DMS 273 (cell line): ENCODE measurements around the gene CKAP5.
"Not testable (repeated sequence)": the region's sequence is repeated elsewhere in the genome, so short reads cannot be mapped to it uniquely, and the experiment has no call there.

Experiments used
- DNase-seq: peaks from one replicate; lab custom pipeline; 2025; ENCODE audit not compliant: unreplicated experiment; lab: John Stamatoyannopoulos, UW

The CKAP5 gene

DNA sequence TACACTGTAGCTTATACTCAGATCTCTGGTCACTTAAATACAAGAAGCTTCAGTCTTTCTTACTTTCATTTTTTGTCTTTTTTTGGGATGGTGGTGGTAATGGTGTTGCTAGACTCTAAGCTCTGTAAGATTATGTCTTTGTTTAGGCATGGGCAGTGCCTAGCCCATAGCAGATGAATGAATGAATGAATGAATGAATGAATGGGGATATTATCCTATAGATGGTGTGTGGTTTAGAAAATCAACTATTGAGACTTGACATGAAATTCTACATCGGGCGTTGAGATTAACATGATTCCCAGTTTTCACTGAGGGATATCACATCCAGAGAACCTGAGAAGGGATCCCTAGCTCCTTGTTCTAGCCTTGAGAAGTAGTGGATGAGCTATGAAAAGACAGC lies 9.8 kb upstream of the CKAP5 start:
- DNase-seq: no peak

DNA sequence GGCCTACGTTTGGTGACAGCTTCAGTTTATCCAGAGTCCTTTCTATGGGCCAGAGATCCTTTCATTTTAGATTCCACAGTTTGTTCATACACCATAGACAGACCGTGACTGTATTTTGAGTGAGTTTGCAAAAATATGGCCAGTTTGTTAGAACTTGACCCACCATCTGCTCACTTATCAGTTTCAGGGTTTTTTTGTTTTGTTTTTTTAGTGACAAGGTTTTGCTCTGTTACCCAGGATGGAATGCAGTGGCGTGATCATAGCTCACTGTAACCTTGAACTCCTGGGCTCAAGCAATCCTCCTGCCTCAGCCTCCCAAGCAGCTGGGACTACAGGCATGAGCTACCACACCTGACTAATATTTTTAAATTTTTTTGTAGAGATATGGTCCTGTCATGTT lies 9.1 kb upstream of the CKAP5 start:
- DNase-seq: no peak

DNA sequence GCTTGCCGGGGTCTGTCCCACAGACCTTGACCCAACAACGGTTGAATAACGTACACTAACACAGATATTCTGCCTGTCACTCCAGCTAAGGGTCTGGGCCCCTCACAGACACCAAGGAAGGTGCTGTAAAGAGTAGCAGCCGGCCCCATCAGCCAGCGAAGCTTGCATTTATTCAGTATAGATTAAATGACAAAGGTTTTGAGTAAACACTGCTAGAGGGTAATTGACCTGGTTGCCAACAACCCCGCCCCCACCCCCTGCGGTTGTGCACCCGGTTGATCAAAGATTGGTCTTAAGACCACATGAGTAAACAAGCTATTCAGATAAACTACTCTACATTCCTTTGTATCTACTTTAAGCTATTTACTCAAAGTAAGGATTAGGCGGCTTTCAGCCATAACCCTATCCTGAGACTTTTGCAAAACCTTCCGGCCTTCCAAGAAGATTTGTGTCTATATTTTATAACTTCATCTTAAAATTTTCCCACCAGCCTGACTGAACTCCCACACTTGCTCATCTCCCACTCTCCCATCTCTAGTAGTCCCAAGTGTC lies 4.8 kb upstream of the CKAP5 start:
- DNase-seq: no peak

DNA sequence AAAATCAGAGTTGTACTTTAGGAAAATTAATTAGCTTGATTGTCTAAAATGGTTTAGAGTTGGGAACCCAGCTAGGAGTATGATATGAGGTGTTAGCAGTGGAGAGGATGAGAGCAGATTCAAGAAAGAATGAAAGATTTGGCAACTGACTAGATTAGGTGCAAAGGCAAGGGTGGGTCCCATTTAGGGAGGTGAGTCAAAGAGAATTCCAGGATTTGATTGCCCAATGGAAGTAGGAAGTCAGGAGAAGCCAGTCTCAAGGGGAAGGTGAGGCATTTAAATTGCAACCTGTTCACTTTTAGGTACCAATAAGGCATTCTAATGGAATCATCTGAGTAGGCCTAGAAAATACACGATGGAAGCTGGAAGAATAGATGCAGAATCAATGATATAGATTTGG lies 3.6 kb upstream of the CKAP5 start:
- DNase-seq: no peak

DNA sequence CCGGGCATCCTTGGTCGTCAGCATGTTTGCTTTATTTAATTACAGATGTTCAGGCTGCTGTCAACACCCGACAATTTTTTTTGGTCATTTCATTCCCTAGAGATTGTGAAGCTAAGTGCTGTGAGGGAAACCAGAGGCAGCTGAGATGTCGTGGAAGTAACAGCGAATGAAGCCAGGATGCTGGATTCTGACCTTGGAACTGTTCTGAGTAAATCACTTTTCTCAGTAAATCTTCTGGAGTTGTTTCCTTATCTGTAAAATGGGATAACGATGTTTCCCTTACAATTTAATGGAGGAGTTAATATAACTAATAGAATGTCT lies 390 bp upstream of the CKAP5 start:
- DNase-seq: no peak

DNA sequence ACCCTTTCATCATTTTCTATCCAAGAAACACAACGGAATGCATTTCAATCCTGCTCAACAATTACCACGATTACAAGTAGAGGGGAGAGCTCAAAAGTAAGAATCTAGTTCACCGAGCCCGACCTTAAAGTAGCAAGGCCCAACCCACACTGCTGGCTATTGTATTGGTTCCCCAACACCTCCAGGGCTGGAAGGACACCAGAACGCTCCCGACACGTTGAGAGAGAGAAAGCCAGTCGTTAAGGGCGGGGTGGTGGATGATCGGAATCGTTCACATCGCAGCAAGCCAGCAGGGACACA lies 690 bp downstream of the CKAP5 start:
- no peak for DNase-seq

DNA sequence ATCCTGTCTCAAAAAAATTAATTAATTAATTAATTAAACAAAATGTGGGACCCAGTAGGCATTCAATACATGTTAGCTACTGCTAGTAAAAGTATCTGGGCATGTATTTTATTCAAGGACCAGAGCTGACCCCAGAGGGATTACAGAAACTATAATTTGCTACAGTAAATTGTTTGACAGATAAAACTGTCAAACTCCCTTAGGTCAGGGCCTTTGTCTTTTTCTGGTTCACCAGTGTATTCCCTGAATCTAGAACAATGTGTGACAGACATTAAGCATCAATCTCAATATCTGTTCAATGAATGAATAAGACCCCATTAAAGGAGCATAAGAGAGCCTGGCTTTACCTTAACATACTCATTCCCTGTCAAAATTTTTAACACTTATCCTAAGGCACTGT lies 6.0 kb downstream of the CKAP5 start:
- DNase-seq: no peak

DNA sequence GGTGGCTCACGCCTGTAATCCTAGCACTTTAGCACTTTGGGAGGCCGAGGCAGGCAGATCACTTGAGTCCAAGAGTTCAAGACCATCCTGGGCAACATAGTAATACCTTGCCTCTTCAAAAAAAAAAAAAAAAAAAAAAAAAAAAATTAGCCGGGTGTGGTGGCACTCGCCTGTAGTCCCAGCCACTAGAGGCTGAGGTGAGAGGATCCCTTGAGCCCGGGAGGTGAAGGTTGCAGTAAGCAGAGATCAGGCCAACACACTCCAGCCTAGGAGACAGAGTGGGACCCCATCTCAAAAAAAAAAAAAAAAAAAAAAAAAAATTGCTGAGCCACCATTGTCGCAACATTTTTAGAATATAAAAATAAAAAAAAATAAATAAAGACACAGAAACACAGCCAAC lies 7.6 kb downstream of the CKAP5 start:
- no peak for DNase-seq

DNA sequence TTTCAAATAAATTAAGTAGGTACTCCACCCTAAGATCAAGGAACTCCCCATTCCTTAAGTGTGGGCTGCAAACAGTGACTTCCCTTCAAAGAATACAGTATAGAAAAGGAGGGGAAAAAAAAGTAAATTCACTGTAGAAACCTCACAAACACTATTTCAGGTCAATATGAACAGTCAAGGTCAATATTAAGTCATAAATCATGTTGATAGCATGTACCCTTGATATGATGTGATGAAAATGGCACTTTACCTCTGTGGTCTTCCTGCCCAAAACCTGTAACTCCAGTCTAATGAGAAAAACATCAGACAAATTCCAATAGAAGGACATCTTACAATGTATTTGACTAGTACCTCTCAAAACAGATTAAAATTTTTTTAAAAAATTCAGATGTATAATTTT lies 8.2 kb downstream of the CKAP5 start:
- DNase-seq: no peak

DNA sequence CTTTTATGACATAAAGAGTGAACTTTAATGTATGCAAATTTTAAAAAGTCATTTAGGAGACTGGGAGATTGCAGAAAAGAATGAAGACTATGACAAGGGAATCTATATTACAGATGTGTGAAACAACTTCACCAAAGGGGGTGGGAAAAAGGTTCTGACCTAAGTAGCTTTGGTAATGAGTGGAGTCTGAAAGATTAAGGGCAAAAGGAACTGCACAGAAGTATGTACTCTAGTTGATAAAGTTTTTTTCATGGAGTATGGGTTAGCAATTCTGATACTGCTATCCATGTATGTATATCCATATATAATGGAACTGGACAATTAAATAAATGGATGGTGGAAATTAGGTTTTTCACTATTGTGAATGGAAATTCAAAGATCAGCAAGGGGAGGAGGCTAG lies 9.2 kb downstream of the CKAP5 start:
- DNase-seq: no peak

DNA sequence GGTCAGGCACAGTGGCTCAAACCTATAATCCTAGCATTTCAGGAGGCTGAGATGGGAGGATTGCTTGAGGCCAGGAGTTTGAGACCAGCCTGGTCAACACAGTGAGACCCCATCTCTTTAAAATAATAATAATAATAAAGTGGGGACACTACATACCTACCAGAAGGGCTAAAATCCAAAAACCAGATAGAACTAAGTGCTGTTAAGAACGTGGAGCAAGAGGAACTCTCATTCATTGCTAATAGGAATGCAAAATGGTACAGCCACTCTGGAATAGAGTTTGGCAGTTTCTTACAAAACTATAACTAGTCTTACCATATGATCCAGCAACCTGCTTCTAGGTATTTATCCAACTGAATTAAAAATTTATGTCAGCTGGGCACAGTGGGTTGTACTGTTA lies 9.6 kb downstream of the CKAP5 start:
- DNase-seq: no peak

DNA sequence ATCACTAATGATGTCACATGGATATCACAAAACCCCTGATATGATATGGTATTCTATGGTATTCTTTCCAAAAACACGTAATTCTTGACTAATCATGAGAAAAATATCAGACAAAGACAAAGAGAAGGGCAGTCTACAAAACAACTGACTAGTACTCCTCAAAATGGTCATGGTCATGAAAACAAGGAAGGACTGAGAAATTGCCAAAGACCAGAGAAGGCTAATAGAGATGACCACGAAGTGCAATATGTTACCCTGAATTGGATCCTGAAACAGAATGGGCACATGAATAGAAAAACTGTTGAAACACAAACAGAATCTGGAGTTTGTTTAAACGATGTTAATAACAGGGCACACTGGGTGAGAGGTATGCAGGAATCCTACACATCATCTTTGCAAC lies 10.2 kb downstream of the CKAP5 start:
- DNase-seq: no peak

DNA sequence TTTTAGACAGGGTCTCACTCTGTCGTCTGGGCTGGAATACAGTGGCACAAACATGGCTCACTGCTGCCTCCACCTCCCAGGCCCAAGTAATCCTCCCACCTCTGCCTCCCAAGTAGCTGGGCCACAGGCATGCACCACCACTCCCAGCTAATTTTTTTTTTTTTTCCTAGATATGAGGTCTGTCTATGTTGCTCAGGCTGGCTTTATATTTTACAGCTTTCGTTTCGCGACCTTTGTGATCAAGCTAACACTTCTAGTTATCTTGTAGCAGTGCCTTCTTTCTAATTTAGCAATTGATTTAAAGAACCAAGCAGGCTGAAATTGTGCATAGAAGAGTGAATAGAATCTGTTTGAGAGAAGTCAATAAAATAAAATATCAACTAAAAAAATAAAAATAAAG lies 11.3 kb downstream of the CKAP5 start:
- DNase-seq: no peak

DNA sequence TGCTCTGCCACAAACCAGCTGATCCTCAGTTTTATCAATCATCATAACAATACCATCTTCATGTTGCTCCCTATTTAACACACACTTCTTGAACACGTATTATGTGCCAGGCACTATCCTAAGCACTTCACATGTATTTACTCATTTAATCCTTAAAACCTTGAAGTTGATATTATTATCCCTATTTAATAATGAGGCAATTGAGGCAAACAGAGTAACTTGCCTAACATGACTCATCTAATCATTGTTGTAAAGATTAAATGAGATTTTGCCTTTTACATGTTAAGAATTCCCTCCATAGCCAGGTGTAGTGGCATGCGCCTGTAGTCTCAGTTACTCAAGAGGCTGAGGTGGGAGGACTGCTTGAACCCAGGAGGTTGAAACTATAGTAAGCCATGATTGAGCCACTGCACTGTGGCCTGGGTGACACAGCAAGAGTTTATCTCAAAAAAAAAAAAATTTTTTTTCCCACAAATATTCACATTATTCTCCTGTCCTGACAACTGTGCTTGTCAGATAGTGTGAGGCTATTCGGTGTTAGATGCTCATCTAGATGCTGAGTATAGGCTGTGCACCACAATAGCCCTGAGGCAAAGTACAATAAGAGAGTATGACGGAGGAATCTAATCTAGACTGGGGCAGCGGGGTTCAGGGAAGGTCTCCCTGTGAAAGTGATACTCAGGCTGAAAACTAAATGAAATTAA lies 13.4 kb downstream of the CKAP5 start:
- no peak for DNase-seq

DNA sequence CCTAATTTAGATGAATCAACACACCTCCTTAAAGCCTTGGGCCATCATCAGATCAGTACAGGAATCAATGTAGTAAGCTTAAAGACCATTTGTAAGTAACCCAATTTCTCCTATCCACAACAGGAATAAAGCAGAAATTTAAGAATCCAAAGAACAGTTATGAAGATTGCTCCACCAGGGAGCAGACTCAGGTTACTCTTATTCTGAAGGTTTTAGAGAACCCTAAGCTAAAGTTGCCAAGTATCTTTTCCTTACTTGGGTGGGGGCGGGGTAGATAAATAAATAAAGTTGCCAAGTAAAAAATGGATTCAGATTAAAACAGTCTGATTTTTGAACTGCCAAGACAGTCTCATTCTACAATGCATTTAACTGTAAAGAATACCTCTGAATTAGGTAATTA lies 18.1 kb downstream of the CKAP5 start:
- DNase-seq: no peak

DNA sequence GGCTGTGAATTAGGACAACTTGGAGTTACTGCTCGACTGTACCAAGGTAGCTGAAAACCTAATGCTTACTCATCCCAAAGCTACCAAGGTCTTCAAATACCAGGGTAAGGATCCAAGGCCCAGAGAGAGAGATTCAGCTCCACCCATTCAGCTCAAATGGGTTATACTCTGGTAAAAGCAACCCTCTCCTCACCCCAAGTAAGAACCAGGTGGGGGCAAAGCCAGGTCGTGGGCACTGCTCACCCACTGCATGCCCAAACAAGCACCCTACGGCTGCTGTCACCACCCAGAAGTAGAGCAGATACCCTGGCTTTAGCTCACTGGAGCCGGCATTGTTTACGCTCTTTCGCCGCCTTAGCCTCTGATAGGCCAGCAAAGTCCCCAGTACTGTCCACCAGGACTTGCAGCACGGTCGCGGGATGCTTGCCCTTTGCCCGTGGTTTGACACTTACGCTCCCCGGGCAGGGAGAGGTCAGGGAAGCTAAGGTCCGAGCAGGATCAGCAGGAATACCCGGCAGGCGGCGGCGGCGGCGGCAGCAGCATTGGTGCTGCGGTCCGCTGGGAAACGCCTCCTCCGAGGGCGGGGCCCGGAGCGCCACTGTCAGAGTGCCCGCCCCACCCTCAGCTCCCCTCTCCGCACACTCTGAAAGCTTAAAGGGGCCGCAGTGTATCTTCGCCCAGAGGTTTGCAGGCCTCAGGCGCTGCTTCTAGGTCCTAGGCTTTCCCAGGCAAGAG lies 19.6 kb downstream of the CKAP5 start:
- no peak for DNase-seq

DNA sequence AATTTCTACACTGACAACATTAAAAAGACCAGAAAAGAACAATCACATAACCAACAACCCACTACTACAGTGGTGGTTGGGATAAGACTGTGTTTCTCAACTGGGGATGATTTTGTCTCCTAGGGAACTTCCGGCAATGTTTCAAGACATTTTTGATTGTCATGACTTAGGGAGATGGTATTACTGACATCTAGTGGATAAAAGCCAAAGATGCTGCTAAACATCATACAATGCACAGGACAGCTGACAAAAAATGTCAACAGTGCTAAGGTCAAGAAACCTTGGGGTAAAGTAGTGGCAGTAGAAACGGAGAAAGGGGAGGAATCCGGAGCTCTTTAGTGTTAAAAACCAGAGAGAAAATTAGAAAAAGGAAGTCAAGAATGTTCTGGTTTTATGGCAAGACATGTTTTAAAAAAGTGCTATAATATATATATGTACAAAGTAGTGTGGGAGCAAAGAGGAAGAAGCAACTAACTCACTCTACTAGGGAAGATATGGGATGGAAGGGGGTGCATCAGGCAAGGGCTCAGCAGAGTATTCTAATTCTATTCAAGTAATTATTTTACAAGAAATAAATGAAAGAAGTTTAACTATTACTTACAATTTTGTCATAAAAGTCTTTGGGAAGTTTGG lies 37.2 kb downstream of the CKAP5 start:
- peak; percentile 18 for DNase-seq

DNA sequence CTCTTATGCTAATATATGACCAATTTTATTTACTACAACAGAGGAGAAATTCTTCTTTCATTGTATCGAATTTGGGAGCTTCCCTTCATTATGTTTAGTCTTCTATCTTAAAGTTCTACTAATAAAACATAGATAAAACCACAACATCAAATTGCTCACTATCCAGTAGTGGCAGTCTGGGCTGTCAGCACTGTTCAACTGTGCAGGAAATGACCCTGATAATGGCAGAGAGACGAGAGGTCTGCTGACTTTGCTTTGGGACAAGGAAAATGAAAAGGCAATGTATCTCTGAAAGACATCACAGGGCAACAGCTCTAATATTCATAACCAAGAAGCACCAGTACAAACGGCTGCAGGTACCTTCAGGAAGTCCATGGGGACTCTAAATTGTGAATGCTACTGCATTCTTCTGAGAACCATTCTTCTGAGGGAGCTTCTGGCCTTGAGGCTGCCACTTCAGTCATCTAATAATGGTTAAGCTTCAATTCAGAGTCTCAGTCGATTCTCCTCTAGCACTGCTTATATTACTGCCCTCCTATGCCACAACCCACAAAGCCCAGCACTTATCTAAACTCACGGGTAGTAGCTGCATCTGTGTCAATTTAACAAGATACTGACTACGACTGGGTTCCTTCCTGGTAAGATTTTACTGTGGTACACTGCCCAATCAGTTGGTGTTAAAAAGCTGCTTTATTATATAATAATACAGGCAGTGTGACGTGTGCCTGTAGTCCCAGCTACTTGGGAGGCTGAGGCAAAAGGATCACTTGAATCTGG lies 44.2 kb downstream of the CKAP5 start:
- no peak for DNase-seq

DNA sequence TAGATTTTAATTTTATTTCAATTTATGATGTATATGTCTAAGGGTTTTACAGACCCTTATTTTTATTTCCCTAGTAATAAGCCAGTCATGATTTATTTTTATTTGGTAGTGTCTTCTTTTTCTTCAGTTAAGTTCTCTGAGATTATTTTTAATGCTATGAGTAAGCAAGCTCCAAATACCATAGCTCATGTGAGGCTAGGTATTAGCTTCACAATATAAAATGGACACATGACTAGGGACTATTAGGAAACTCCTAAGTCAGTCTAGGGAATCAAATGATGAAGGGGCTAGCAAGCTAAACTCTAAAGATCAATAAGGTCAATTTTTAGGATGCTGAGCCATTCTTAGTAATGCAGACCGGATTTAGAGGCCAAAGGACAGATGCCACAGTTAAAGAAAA lies 45.9 kb downstream of the CKAP5 start:
- no peak for DNase-seq

DNA sequence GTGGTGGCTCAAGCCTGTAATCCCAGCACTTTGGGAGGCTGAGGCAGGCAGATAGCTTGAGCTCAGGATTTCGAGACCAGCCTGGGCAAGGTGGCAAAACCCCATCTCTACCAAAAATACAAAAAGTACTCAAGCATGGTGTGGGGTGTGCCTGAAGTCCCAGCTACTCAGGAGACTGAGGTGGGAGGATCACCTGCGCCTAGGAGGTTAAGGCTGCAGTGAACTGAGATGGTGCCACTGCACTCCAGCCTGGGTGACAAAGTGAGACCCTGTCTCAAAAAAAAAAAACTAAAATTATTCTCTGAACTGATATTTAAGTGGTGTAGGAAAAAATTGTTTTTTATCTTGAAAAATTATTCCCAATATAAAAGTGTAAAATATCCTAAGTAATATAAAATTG lies 46.4 kb downstream of the CKAP5 start:
- DNase-seq: not testable (repeated sequence)

DNA sequence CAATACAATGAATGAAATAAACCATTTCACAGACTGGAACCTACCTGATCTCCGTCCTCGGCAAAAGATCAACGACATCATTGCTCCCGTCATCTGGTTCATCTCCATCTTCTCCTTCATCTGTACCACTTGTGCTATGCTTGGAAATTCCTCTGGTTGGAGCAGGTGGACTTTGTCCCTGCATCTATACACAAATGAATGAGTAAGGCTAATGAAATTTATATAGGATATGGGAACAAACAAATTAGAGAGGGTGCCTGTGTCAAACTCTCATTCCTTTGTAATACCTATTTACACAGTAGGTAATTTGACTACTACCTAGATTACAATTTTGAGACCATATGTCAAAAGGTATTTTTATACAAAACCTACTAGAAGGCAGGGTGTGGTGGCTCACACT lies 67.7 kb downstream of the CKAP5 start:
- DNase-seq: no peak

DNA sequence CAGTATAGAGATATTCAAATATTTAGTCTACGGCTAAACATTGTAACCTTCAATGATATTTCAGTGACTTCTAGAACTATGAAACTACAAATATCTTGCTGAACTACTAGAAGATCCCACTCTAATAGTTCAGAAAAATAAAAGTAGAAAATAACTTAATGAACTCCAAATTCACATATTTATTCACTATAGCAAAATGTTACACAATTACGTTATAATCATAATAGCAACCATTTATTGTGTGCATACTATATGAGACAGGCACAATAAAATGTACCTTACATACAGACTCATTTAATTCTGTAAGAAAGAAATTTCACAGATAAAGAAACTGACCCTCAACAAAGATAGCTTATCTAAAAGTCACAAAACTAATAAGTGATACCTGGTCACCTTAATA lies 69.2 kb downstream of the CKAP5 start:
- DNase-seq: no peak
